NCI-H187 treated with DMSO at 0.1 percent for 48 hours (cell line): ENCODE data around the gene P2RY13.

Source experiments
- DNase-seq: peaks from one replicate; lab custom pipeline; 2025; lab: John Stamatoyannopoulos, UW

The P2RY13 gene

GRCh38 chr3:151293127-151293526 lies 36.2 kb downstream of the P2RY13 start:
- DNase-seq = no peak

- no peak for DNase-seq
Measured at GRCh38 chr3:151290673-151291072, 38.7 kb downstream of the P2RY13 start.

GRCh38 chr3:151289445-151289844 lies 39.9 kb downstream of the P2RY13 start:
- DNase-seq = no peak

- no peak for DNase-seq
Measured at GRCh38 chr3:151285940-151286339, 43.4 kb downstream of the P2RY13 start.

GRCh38 chr3:151283907-151284461 lies 45.4 kb downstream of the P2RY13 start:
- DNase-seq = no peak

GRCh38 chr3:151283387-151283786 lies 46.0 kb downstream of the P2RY13 start:
- no peak for DNase-seq

- DNase-seq = peak; percentile 34
Measured at GRCh38 chr3:151282921-151283320, 46.4 kb downstream of the P2RY13 start.

GRCh38 chr3:151281671-151282324 lies 47.6 kb downstream of the P2RY13 start:
- no peak for DNase-seq

GRCh38 chr3:151278230-151278629 lies 51.1 kb downstream of the P2RY13 start, which contains the start of gene P2RY14:
Gene P2RY14, minus strand, starts transcription at chr3:151278542. Its CDS starts 64,226 bp downstream, at chr3:151214316.
- no peak for DNase-seq

- DNase-seq = no peak
Measured at GRCh38 chr3:151276687-151277042, 52.7 kb downstream of the P2RY13 start.
